Thoracic aorta (tissue), 2 donors: ENCODE measurements around the gene CSTF2T. TPM values are rescaled to one million over a fixed set of nuclear protein-coding genes. Genes with fewer than 3 reads are reported as not detected.

Source experiments
- ATAC-seq: fragments of 150-250 bp; one replicate; pipeline ENCODE4 v1.8.0; 2017; ENCODE audit warnings: low read depth; ENCODE audit not compliant: insufficient number of reproducible peaks, low FRiP score
- DNase-seq: peaks from one replicate; pipeline ENCODE4 v3.0.0-alpha.2; 2020; ENCODE audit warnings: low spot score
- H3K27ac ChIP-seq, 2 donors: fragments of 200-600 bp; sonication (generic); 1 replicate in 1 of 2; 2 replicates in 1 of 2; pipeline ENCODE4 v1.5.1; 2016; ENCODE audit warnings: mild to moderate bottlenecking in 2 of 2, moderate library complexity in 2 of 2
- H3K27me3 ChIP-seq: fragments of 200-600 bp; sonication (generic); replicated peaks from 2 replicates; pipeline ENCODE4 v1.6.0; 2016; ENCODE audit warnings: mild to moderate bottlenecking; ENCODE audit not compliant: insufficient read depth
- H3K36me3 ChIP-seq: fragments of 200-600 bp; sonication (generic); one replicate; pipeline ENCODE4 v1.5.1; 2016
- H3K4me1 ChIP-seq, 2 donors: fragments of 200-600 bp; sonication (generic); 1 replicate in 1 of 2; 2 replicates in 1 of 2; pipeline versions ENCODE4 v1.5.1 to v1.6.0; 2016; ENCODE audit warnings: low read depth in 2 of 2, mild to moderate bottlenecking in 1 of 2; ENCODE audit not compliant: control insufficient read depth in 1 of 2
- H3K4me3 ChIP-seq: fragments of 200-600 bp; sonication (generic); 2 replicates; pipeline ENCODE4 v1.5.1; 2016; ENCODE audit warnings: mild to moderate bottlenecking
- H3K9me3 ChIP-seq: fragments of 200-600 bp; sonication (generic); 2 replicates; pipeline ENCODE4 v1.5.1; 2016
- CTCF ChIP-seq: fragments of 200-600 bp; sonication (generic); IDR thresholded peaks from one replicate; pipeline ENCODE4 v1.5.1; 2019; ENCODE audit warnings: antibody characterized with exemption
- total RNA-seq, 2 donors: library from RNA; depleted of rRNA; stranded (reverse); fragments of >200 nt; gene quantifications; one replicate each; pipeline versions ENCODE4 v1.1.0 to v1.2.3, GENCODE V29; 2016

Gene CSTF2T
- total RNA-seq, 2 donors from 2014 or later = 24.6 to 39.9 TPM

- TF ChIP-seq CTCF = no peak
- Histone ChIP-seq H3K27ac (peak overlapping the region; percentile 78 to 96), H3K36me3 (no peaks in the 10 kb centered on the region), H3K9me3 (no peaks in the 10 kb centered on the region), H3K4me3 (peak overlapping the region; percentile 79), H3K27me3 (no peaks in the 10 kb centered on the region), H3K4me1 (peaks cover 37 to 65% of the 10 kb centered on the region in 2 donors)
- ATAC-seq = peak; percentile 10
- DNase-seq = no peak
Measured at GRCh38 chr10:51699145-51699474, 285 bp downstream of the CSTF2T start.

GRCh38 chr10:51698473-51699063 lies 827 bp downstream of the CSTF2T start:
- H3K27me3 ChIP-seq = no peaks in the 10 kb centered on the region
- peaks cover 37 to 64% of the 10 kb centered on the region in 2 donors for H3K4me1 ChIP-seq
- TF ChIP-seq CTCF = no peak
- H3K27ac ChIP-seq = peak overlapping the region; percentile 78 to 96
- H3K36me3 ChIP-seq = no peaks in the 10 kb centered on the region
- H3K9me3 ChIP-seq = no peaks in the 10 kb centered on the region
- no peak for DNase-seq
- ATAC-seq = no peak
- peak overlapping the region; percentile 79 for H3K4me3 ChIP-seq

- DNase-seq (no peak), ATAC-seq (no peak)
- peak overlapping the region; percentile 79 for H3K4me3 ChIP-seq
- H3K36me3 ChIP-seq = no peaks in the 10 kb centered on the region
- H3K9me3 ChIP-seq = no peaks in the 10 kb centered on the region
- H3K27me3 ChIP-seq = no peaks in the 10 kb centered on the region
- H3K4me1 ChIP-seq = peaks cover 37 to 54% of the 10 kb centered on the region in 2 donors
- TF ChIP-seq CTCF = no peak
- H3K27ac ChIP-seq = peak overlapping the region in 1 of 2 donors; percentile 24
Measured at GRCh38 chr10:51696251-51696650, 3.1 kb downstream of the CSTF2T start.

GRCh38 chr10:51694086-51694768 lies 5.2 kb downstream of the CSTF2T start:
- ATAC-seq (no peak), DNase-seq (no peak)
- TF ChIP-seq CTCF = no peak
- H3K9me3 ChIP-seq = no peaks in the 10 kb centered on the region
- peaks cover 33 to 48% of the 10 kb centered on the region in 2 donors for H3K4me1 ChIP-seq
- H3K4me3 ChIP-seq = peak overlapping the region; percentile 3
- peak overlapping the region in 1 of 2 donors; percentile 31 for H3K27ac ChIP-seq
- H3K27me3 ChIP-seq = no peaks in the 10 kb centered on the region
- H3K36me3 ChIP-seq = no peaks in the 10 kb centered on the region

GRCh38 chr10:51691135-51691534 lies 8.3 kb downstream of the CSTF2T start:
- Histone ChIP-seq H3K27ac (no peak overlapping the region), H3K9me3 (no peaks in the 10 kb centered on the region), H3K27me3 (no peaks in the 10 kb centered on the region), H3K4me1 (peaks cover 7 to 28% of the 10 kb centered on the region in 2 donors), H3K4me3 (no peak overlapping the region), H3K36me3 (no peaks in the 10 kb centered on the region)
- ATAC-seq (no peak), DNase-seq (no peak)
- no peak for TF ChIP-seq CTCF
